Endothelial cell of umbilical vein (primary cell): ENCODE results near the gene PDE11A. TPM values are rescaled to one million over a fixed set of nuclear protein-coding genes. Genes with fewer than 3 reads are reported as not detected.

ENCODE experiments used
- BruUV-seq: library from RNA; stranded (reverse); fragments of 400-500 nt; replicated peaks from 2 replicates; lab custom pipeline; 2021; lab: Mats Ljungman, UMichigan
- CTCF ChIA-PET: fragments of 300-600, 350-600 bp; sonication (Branson Sonifier 250); formaldehyde crosslinking; loops from one replicate; lab custom pipeline; 2021; ENCODE audit warnings: antibody characterized with exemption, inconsistent platforms; lab: Charles Lee
- POLR2A ChIA-PET: fragments of 300-600, 350-600 bp; sonication (Branson Sonifier 250); formaldehyde crosslinking; loops from one replicate; lab custom pipeline; 2021; ENCODE audit warnings: antibody characterized with exemption, inconsistent platforms; lab: Charles Lee
- DNase-seq: peaks from one replicate; pipeline ENCODE4 v3.0.0-alpha.2; 2011; ENCODE audit warnings: low read depth, low spot score
- FAIRE-seq: peaks from 2 replicates; lab custom pipeline; 2011; peaks lifted over from hg19 to GRCh38; lab: Jason Lieb, UNC
- H2AFZ ChIP-seq: 2 replicates; pipeline ENCODE4 v1.6.0; 2012; ENCODE audit warnings: low read depth, low read length, control low read depth, inconsistent platforms
- H3K27ac ChIP-seq: 2 replicates; pipeline ENCODE4 v1.5.1; 2011; ENCODE audit warnings: low read depth, mild to moderate bottlenecking, control low read depth, low read length, moderate library complexity; ENCODE audit not compliant: insufficient read depth
- H3K27me3 ChIP-seq, 2 experiments: 2 replicates each; pipeline versions ENCODE4 v1.6.0 to v1.6.1; 2011; ENCODE audit warnings: low read length in 2 of 2, mixed read lengths in 1 of 2; ENCODE audit not compliant: control insufficient read depth in 2 of 2, insufficient read depth in 2 of 2
- H3K36me3 ChIP-seq, 2 experiments: 2 replicates in 1 of 2; 3 replicates in 1 of 2; pipeline ENCODE4 v1.5.1; 2011; ENCODE audit warnings: low read length in 2 of 2, mild to moderate bottlenecking in 1 of 2, moderate library complexity in 1 of 2; ENCODE audit not compliant: control insufficient read depth in 2 of 2, insufficient read depth in 2 of 2; ENCODE audit errors: extremely low read depth in 1 of 2
- H3K4me1 ChIP-seq: 3 replicates; pipeline ENCODE4 v1.5.1; 2011; ENCODE audit warnings: mild to moderate bottlenecking, low read length; ENCODE audit not compliant: control insufficient read depth, insufficient read depth; ENCODE audit errors: extremely low read depth
- H3K4me2 ChIP-seq: 2 replicates; pipeline ENCODE4 v1.6.1; 2011; ENCODE audit warnings: low read length, control low read depth, mixed read lengths; ENCODE audit not compliant: insufficient read depth
- H3K4me3 ChIP-seq, 3 experiments: fragments of 200-600 bp in 1 of 3; sonication (generic), shearing (Covaris generic) in 1 of 3; replicated peaks in 1 of 3; 2 replicates each; pipeline ENCODE4 v1.5.1; 2011 to 2016; ENCODE audit warnings: control low read depth in 3 of 3, low read length in 3 of 3, mild to moderate bottlenecking in 2 of 3, inconsistent platforms in 1 of 3, low read depth in 1 of 3, moderate library complexity in 1 of 3; ENCODE audit not compliant: insufficient read depth in 1 of 3
- H3K79me2 ChIP-seq: 2 replicates; pipeline ENCODE4 v1.6.0; 2012; ENCODE audit warnings: low read length, inconsistent platforms; ENCODE audit not compliant: control insufficient read depth, insufficient read depth
- H3K9ac ChIP-seq: replicated peaks from 2 replicates; pipeline ENCODE3; 2011; ENCODE audit warnings: low read length, control low read depth; ENCODE audit not compliant: insufficient read depth; ENCODE audit errors: extremely low read depth
- H3K9me1 ChIP-seq: replicated peaks from 3 replicates; pipeline ENCODE4 v1.6.0; 2011; ENCODE audit warnings: mild to moderate bottlenecking, low read length; ENCODE audit not compliant: control insufficient read depth, insufficient read depth; ENCODE audit errors: extremely low read depth
- H3K9me3 ChIP-seq: replicated peaks from 2 replicates; pipeline ENCODE4 v1.5.1; 2012; ENCODE audit warnings: low read length, inconsistent platforms; ENCODE audit not compliant: control insufficient read depth, insufficient read depth
- H4K20me1 ChIP-seq: replicated peaks from 2 replicates; pipeline ENCODE3; 2011; ENCODE audit warnings: mild to moderate bottlenecking, low read length; ENCODE audit not compliant: control insufficient read depth, insufficient read depth; ENCODE audit errors: extremely low read depth
- CTCF ChIP-seq, 2 donors: IDR thresholded peaks; 1 replicate in 1 of 2; 2 replicates in 1 of 2; pipeline ENCODE4 v1.5.1; 2011; ENCODE audit warnings: low read length in 2 of 2, mild to moderate bottlenecking in 2 of 2, moderate library complexity in 2 of 2, control low read depth in 1 of 2, inconsistent platforms in 1 of 2, low read depth in 1 of 2; ENCODE audit not compliant: insufficient read depth in 1 of 2; ENCODE audit errors: extremely low read depth in 1 of 2
- EZH2 ChIP-seq: IDR thresholded peaks from 2 replicates; pipeline ENCODE4 v1.6.1; 2012; ENCODE audit warnings: borderline replicate concordance, low read depth, mild to moderate bottlenecking, moderate library complexity, low read length, inconsistent platforms; ENCODE audit not compliant: severe bottlenecking
- FOS ChIP-seq: IDR thresholded peaks from 2 replicates; pipeline ENCODE4 v1.6.1; 2011; ENCODE audit warnings: mild to moderate bottlenecking, low read length, moderate library complexity, borderline replicate concordance; ENCODE audit not compliant: insufficient read depth
- GATA2 ChIP-seq: IDR thresholded peaks from 2 replicates; pipeline ENCODE4 v1.7.0; 2011; ENCODE audit warnings: low read depth, mild to moderate bottlenecking, moderate library complexity, mixed read lengths, low read length; ENCODE audit not compliant: insufficient read length, insufficient read depth
- JUN ChIP-seq: IDR thresholded peaks from 2 replicates; pipeline ENCODE4 v1.6.1; 2011; ENCODE audit warnings: borderline replicate concordance, low read depth; ENCODE audit not compliant: insufficient read length, insufficient read depth
- MAX ChIP-seq: IDR thresholded peaks from 2 replicates; pipeline ENCODE4 v1.6.1; 2011; ENCODE audit not compliant: insufficient read depth, insufficient read length
- MYC ChIP-seq: IDR thresholded peaks from one replicate; pipeline ENCODE4 v1.6.1; 2011; ENCODE audit warnings: mild to moderate bottlenecking, low read depth, low read length
- POLR2A ChIP-seq: IDR thresholded peaks from 2 replicates; pipeline ENCODE4 v1.6.1; 2012; ENCODE audit warnings: low read depth, mild to moderate bottlenecking, control low read depth, low read length
- POLR2AphosphoS5 ChIP-seq: IDR thresholded peaks from 2 replicates; pipeline ENCODE4 v1.6.1; 2012; ENCODE audit warnings: low read depth, mild to moderate bottlenecking, control low read depth, low read length, moderate library complexity; ENCODE audit not compliant: insufficient read depth
- dilution Hi-C: fragments of 300-500 bp; cut with MboI; formaldehyde crosslinking; loops from one replicate; pipeline ENCODE4 v1.15.0; 2019; ENCODE audit warnings: low sequenced_read_pairs; ENCODE audit not compliant: extremely low pct_ligation_motif_present
- intact Hi-C: fragments of 100-400 bp; cut with micrococcal nuclease; formaldehyde crosslinking; loops from one replicate; pipeline ENCODE4 v1.10.0; 2022
- polyA plus RNA-seq, 4 experiments: library from polyadenylated mRNA; depleted of rRNA in 3 of 4; stranded (reverse) in 3 of 4; unstranded in 1 of 4; fragments of >200 nt; gene quantifications; 2 replicates each; pipeline versions ENCODE4 v1.2.1 to v1.2.3, GENCODE V29; 2011 to 2012; ENCODE audit warnings: missing spikeins in 1 of 4
- total RNA-seq: library from RNA; stranded (reverse); gene quantifications from 2 replicates; pipeline ENCODE4 v1.2.3, GENCODE V29; 2021

Gene PDE11A
- total and polyA plus RNA-seq, 2 donors (not counting 3 experiments of a cell fraction or from before 2014, with no cell fraction given): 0.07 to 0.51 TPM

- H3K79me2 ChIP-seq: no peaks in the 10 kb centered on the region
- no peaks in the 10 kb centered on the region for H3K9me3 ChIP-seq
- peaks cover 3% of the 10 kb centered on the region for H3K4me1 ChIP-seq
- no peaks in the 10 kb centered on the region for H3K36me3 ChIP-seq
- no peak overlapping the region for H3K9ac ChIP-seq
- H3K4me2 ChIP-seq: no peak overlapping the region
- FAIRE-seq (no peak), DNase-seq (no peak)
- dilution Hi-C loops (no loop called here), intact Hi-C loops (no loop called here)
- no peak overlapping the region for H3K27ac ChIP-seq
- no peak overlapping the region for H2AFZ ChIP-seq
- peaks cover 0 to 4% of the 10 kb centered on the region in 2 experiments for H3K27me3 ChIP-seq
- H4K20me1 ChIP-seq: no peaks in the 10 kb centered on the region
- no peak overlapping the region for H3K4me3 ChIP-seq
- TF ChIP-seq MAX (no peak), JUN (no peak), MYC (no peak), POLR2A (no peak)
- CTCF ChIA-PET: interaction anchor here (4.9 kb wide), 1 partner anchor 9 kb away, joined by 25 read pairs; no protein-coding TSS in a partner anchor
- no TSS peak for BruUV-seq
- H3K9me1 ChIP-seq: no peaks in the 10 kb centered on the region
- POLR2A ChIA-PET: no interaction called here
Observed at GRCh38 chr2:177595126-177595845, 477.3 kb downstream of the PDE11A start.

GRCh38 chr2:177593402-177593801 lies 479.2 kb downstream of the PDE11A start:
- TF ChIP-seq EZH2: no peak
- no peak for TF ChIP-seq FOS
- TF ChIP-seq MAX: no peak
- no peak for TF ChIP-seq JUN
- TF ChIP-seq POLR2AphosphoS5: no peak
- no peak for TF ChIP-seq MYC
- no peak for TF ChIP-seq CTCF (IDR thresholded peaks at IDR 0.05; ENCODE audit: extremely low read depth in 1 of 2, insufficient read depth in 1 of 2, low read depth in 1 of 2, low read length in 2 of 2)
- no peak for TF ChIP-seq POLR2A
- TF ChIP-seq GATA2: no peak
- Histone ChIP-seq H3K9me1 (no peaks in the 10 kb centered on the region), H3K36me3 (no peaks in the 10 kb centered on the region), H3K9ac (no peak overlapping the region), H3K9me3 (no peaks in the 10 kb centered on the region), H3K27ac (no peak overlapping the region), H3K27me3 (peaks cover 0 to 4% of the 10 kb centered on the region in 2 experiments), H3K4me3 (no peak overlapping the region), H3K79me2 (no peaks in the 10 kb centered on the region), H3K4me2 (no peak overlapping the region), H2AFZ (no peak overlapping the region), H4K20me1 (no peaks in the 10 kb centered on the region), H3K4me1 (no peaks in the 10 kb centered on the region)
- DNase-seq (no peak), FAIRE-seq (no peak)
- ChIA-PET POLR2A (no interaction called here), CTCF (interaction anchor here (4.9 kb wide), 1 partner anchor 11 kb away, joined by 25 read pairs; no protein-coding TSS in a partner anchor)
- dilution Hi-C loops (no loop called here), intact Hi-C loops (no loop called here)
- BruUV-seq: no TSS peak
